Testis (tissue), 3 donors: ENCODE results near the gene ZNF423. TPM values are rescaled to one million over a fixed set of nuclear protein-coding genes. Genes with fewer than 3 reads are reported as not detected.

Experiments used
- DNase-seq: peaks from one replicate; pipeline ENCODE4 v3.0.0-alpha.2; 2019
- H3K27ac ChIP-seq, 2 donors: fragments of 200-600 bp; sonication (generic); one replicate each; pipeline ENCODE4 v1.5.1; 2019
- H3K27me3 ChIP-seq: fragments of 200-600 bp; sonication (generic); one replicate; pipeline ENCODE4 v1.5.1; 2019
- H3K36me3 ChIP-seq: fragments of 200-600 bp; sonication (generic); one replicate; pipeline ENCODE4 v1.5.1; 2017; ENCODE audit warnings: low read depth; ENCODE audit errors: missing control alignments
- H3K4me1 ChIP-seq: fragments of 200-600 bp; sonication (generic); one replicate; pipeline ENCODE4 v1.5.1; 2019
- H3K4me3 ChIP-seq, 2 donors: fragments of 200-600 bp; sonication (generic); one replicate each; pipeline ENCODE4 v1.5.1; 2017 to 2019
- H3K9me3 ChIP-seq: fragments of 200-600 bp; sonication (generic); one replicate; pipeline ENCODE4 v1.5.1; 2017
- POLR2A ChIP-seq: fragments of 450-650 bp; IDR thresholded peaks from one replicate; pipeline ENCODE4 v1.6.1; 2017; ENCODE audit warnings: antibody characterized with exemption, mild to moderate bottlenecking, moderate library complexity
- WGBS, 2 donors: methylation state at CpG; one replicate each; pipeline ENCODE4 v1.1.5; 2018; 5-methylcytosine and 5-hydroxymethylcytosine counted together
- intact Hi-C: fragments of 100-400 bp; cut with DNase I; formaldehyde crosslinking; loops from one replicate; pipeline ENCODE4 v1.15.1; 2023; ENCODE audit warnings: low total_unique reads
- polyA plus RNA-seq: library from polyadenylated mRNA; stranded (reverse); fragments of 350-450 nt; fragmentation: Illumina TruSeq; extraction: RNeasy Lipid Tissue Mini Kit (QIAGEN cat#74804); gene quantifications from one replicate; pipeline ENCODE4 v1.2.3, GENCODE V29; 2014; ENCODE audit warnings: low read depth, low replicate concordance; ENCODE audit not compliant: insufficient read depth
- total RNA-seq, 2 donors: library from RNA; depleted of rRNA; stranded (reverse); fragments of >200 nt; gene quantifications; one replicate each; pipeline ENCODE4 v1.2.3, GENCODE V29; 2016
- TF ChIP-seq, protein P1 (sequence below), 3 experiments: fragments of 450-650 bp in 2 of 3; fragments of 200-600 bp in 1 of 3; sonication (generic) in 1 of 3; IDR thresholded peaks; one replicate each; pipeline ENCODE4 v1.5.1; 2016 to 2019; ENCODE audit warnings: antibody characterized with exemption in 3 of 3, mild to moderate bottlenecking in 2 of 3, moderate library complexity in 1 of 3

The ZNF423 gene
- total and polyA plus RNA-seq, 3 donors from 2014 or later = 8.9 to 19.0 (median 12.1) TPM

DNA sequence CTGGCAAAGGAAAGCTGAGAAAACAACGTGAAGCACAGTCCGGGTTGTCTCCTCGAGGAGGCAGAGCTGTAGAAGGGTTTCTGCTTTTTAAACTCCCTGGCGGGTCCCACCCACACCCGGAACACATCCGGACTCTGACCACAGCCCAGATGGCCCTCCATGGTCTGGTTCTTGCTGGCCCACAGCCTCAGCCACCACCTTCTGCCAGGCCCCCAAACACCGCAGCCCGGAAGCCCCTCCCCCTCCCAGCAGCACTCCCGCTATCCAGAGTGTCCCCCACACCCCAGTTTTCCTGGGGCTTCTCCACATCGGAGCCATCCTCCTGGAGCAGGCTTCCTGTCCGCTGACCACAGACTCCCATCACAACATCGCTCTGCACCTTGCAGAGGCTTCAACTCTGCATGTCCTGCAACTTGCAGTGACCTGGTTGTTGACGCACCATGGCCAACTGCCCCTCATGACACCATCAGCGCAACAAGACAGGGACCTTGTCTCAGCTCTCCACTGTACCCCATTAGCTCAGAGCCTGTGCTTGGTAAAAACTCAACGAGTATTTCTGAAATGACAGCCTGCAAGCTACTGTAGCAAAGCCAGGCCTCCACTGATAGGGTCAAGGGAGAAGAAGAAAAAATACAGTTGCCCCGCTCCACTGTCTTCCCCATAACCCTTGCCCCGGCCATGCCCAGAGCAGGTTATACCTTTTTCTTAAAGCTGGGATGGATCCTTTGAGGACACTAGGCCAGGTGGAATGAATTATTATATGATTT is 352.5 kb downstream of the ZNF423 start:
- intact Hi-C loops = no loop called here
- Histone ChIP-seq H3K4me1 (no peaks in the 10 kb centered on the region), H3K36me3 (no peaks in the 10 kb centered on the region), H3K27me3 (no peaks in the 10 kb centered on the region), H3K9me3 (no peaks in the 10 kb centered on the region), H3K27ac (no peak overlapping the region), H3K4me3 (no peak overlapping the region)
- no peak for TF ChIP-seq POLR2A
- TF ChIP-seq, protein P1, sequence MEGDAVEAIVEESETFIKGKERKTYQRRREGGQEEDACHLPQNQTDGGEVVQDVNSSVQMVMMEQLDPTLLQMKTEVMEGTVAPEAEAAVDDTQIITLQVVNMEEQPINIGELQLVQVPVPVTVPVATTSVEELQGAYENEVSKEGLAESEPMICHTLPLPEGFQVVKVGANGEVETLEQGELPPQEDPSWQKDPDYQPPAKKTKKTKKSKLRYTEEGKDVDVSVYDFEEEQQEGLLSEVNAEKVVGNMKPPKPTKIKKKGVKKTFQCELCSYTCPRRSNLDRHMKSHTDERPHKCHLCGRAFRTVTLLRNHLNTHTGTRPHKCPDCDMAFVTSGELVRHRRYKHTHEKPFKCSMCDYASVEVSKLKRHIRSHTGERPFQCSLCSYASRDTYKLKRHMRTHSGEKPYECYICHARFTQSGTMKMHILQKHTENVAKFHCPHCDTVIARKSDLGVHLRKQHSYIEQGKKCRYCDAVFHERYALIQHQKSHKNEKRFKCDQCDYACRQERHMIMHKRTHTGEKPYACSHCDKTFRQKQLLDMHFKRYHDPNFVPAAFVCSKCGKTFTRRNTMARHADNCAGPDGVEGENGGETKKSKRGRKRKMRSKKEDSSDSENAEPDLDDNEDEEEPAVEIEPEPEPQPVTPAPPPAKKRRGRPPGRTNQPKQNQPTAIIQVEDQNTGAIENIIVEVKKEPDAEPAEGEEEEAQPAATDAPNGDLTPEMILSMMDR (IDR thresholded peaks at IDR 0.05) = no peak
- 64 to 79% methylated on average over 16 to 17 of the region's 17 CpGs for WGBS, 2 donors
- no peak for DNase-seq

- no peak overlapping the region for H3K27ac ChIP-seq
- no peak for DNase-seq
- no peak overlapping the region for H3K4me3 ChIP-seq
- H3K27me3 ChIP-seq = no peaks in the 10 kb centered on the region
- H3K9me3 ChIP-seq = no peaks in the 10 kb centered on the region
- TF ChIP-seq, protein P1 (IDR thresholded peaks at IDR 0.05) = no peak
- no peak for TF ChIP-seq POLR2A
- H3K36me3 ChIP-seq = no peaks in the 10 kb centered on the region
- WGBS, 2 donors = 92 to 93% methylated on average over 8 to 13 of the region's 13 CpGs
- no peaks in the 10 kb centered on the region for H3K4me1 ChIP-seq
- intact Hi-C loops = no loop called here
Measured at GRCh38 chr16:49502136-49502881, 353.6 kb downstream of the ZNF423 start.

- intact Hi-C loops = no loop called here
- no peak overlapping the region for H3K4me3 ChIP-seq
- H3K27me3 ChIP-seq = no peaks in the 10 kb centered on the region
- H3K9me3 ChIP-seq = no peaks in the 10 kb centered on the region
- WGBS, 2 donors = 87 to 93% methylated on average over 7 of the region's 7 CpGs
- no peaks in the 10 kb centered on the region for H3K36me3 ChIP-seq
- TF ChIP-seq, protein P1 (IDR thresholded peaks at IDR 0.05) = no peak
- DNase-seq = no peak
- H3K27ac ChIP-seq = no peak overlapping the region
- H3K4me1 ChIP-seq = no peaks in the 10 kb centered on the region
Measured at GRCh38 chr16:49499869-49500610, 355.9 kb downstream of the ZNF423 start.

DNA sequence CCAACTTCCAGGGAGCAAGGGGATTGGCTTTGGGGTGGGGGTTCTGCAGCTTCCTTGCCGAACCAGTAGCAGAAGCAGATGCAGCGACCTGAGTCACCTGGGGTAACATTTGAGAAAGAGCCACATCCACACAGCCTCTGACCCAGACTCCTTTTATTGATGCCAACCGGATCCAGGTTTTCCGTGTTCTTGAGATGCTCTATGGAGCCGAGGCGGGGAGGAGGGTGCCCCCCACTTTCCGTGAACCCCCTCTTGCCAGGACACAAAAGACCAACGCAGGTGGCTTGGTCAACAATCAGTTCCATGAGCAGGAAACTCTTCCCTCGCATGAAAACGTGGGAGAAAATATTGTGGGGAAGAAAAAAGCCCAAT is 356.5 kb downstream of the ZNF423 start:
- WGBS, 2 donors = 91 to 92% methylated on average over 10 of the region's 10 CpGs
- no peak for DNase-seq
- intact Hi-C loops = no loop called here
- Histone ChIP-seq H3K27ac (no peak overlapping the region), H3K36me3 (no peaks in the 10 kb centered on the region), H3K4me1 (no peaks in the 10 kb centered on the region), H3K4me3 (no peak overlapping the region), H3K9me3 (no peaks in the 10 kb centered on the region), H3K27me3 (no peaks in the 10 kb centered on the region)
- TF ChIP-seq, protein P1 (IDR thresholded peaks at IDR 0.05) = no peak
- TF ChIP-seq POLR2A = no peak
